Hematopoietic multipotent progenitor cell treated with erythropoietin and hydrocortisone succinate and interleukin-3 and kit ligand, for 4 days (in vitro differentiated cells): ENCODE data around the gene SEC16A.

Experiments
- DNase-seq: peaks from one replicate; pipeline ENCODE4 v3.0.0-alpha.2; 2015

The SEC16A gene

GRCh38 chr9:136519263-136520052 is 36.6 kb upstream of the SEC16A start:
- no peak for DNase-seq

GRCh38 chr9:136518623-136519022 is 35.8 kb upstream of the SEC16A start:
- no peak for DNase-seq

- DNase-seq = no peak
Measured at GRCh38 chr9:136517950-136518349, 35.1 kb upstream of the SEC16A start.

GRCh38 chr9:136517012-136517743 is 34.3 kb upstream of the SEC16A start:
- no peak for DNase-seq

GRCh38 chr9:136516191-136516654 is 33.4 kb upstream of the SEC16A start:
- no peak for DNase-seq

GRCh38 chr9:136515276-136515675 is 32.4 kb upstream of the SEC16A start:
- no peak for DNase-seq

- no peak for DNase-seq
Measured at GRCh38 chr9:136514022-136514714, 31.3 kb upstream of the SEC16A start.

- no peak for DNase-seq
Measured at GRCh38 chr9:136513191-136513590, 30.4 kb upstream of the SEC16A start.

- peak; percentile 59 for DNase-seq
Measured at GRCh38 chr9:136512651-136513071, 29.8 kb upstream of the SEC16A start.

- DNase-seq = peak; percentile 66
Measured at GRCh38 chr9:136511670-136512592, 29.1 kb upstream of the SEC16A start.

- no peak for DNase-seq
Measured at GRCh38 chr9:136511144-136511669, 28.4 kb upstream of the SEC16A start.

GRCh38 chr9:136510561-136510960 is 27.7 kb upstream of the SEC16A start:
- DNase-seq = no peak

- DNase-seq = no peak
Measured at GRCh38 chr9:136509549-136509948, 26.7 kb upstream of the SEC16A start.

GRCh38 chr9:136508729-136509500 is 26.1 kb upstream of the SEC16A start:
- no peak for DNase-seq

GRCh38 chr9:136507992-136508375 is 25.1 kb upstream of the SEC16A start:
- no peak for DNase-seq

GRCh38 chr9:136507221-136507991 is 24.6 kb upstream of the SEC16A start:
- no peak for DNase-seq

- DNase-seq = no peak
Measured at GRCh38 chr9:136506425-136506824, 23.6 kb upstream of the SEC16A start.

- DNase-seq = no peak
Measured at GRCh38 chr9:136505406-136506403, 22.9 kb upstream of the SEC16A start.
